GM19372 (cell line): ENCODE measurements around the gene CST3.
"Not testable (repeated sequence)": the region's sequence is repeated elsewhere in the genome, so short reads cannot be mapped to it uniquely, and the experiment has no call there.

Source experiments
- ATAC-seq: cut with Tn5 transposase; IDR thresholded peaks from one replicate; pipeline ENCODE4 v1.9.1; 2021; ENCODE audit warnings: mild to moderate bottlenecking, low read depth, moderate library complexity; ENCODE audit not compliant: unreplicated experiment

Gene CST3

GRCh38 chr20:23637282-23638221 is at the start of gene CST3:
Gene CST3 (minus strand): TSS chr20:23637955. CDS start chr20:23637862, 93 bp downstream.
- peak; percentile 67 for ATAC-seq

- no peak for ATAC-seq
Measured at GRCh38 chr20:23686046-23686750, 48.4 kb upstream of the CST3 start.

GRCh38 chr20:23685529-23685896 is 47.8 kb upstream of the CST3 start:
- ATAC-seq: not testable (repeated sequence)

- ATAC-seq: no peak
Measured at GRCh38 chr20:23684261-23684660, 46.5 kb upstream of the CST3 start.

- no peak for ATAC-seq
Measured at GRCh38 chr20:23683807-23684206, 46.1 kb upstream of the CST3 start.

- ATAC-seq: no peak
Measured at GRCh38 chr20:23683281-23683680, 45.5 kb upstream of the CST3 start.

- ATAC-seq: no peak
Measured at GRCh38 chr20:23680146-23680545, 42.4 kb upstream of the CST3 start.

GRCh38 chr20:23679133-23680092 is 41.7 kb upstream of the CST3 start:
- no peak for ATAC-seq

GRCh38 chr20:23673209-23673608 is 35.5 kb upstream of the CST3 start:
- ATAC-seq: no peak

GRCh38 chr20:23672158-23672557 is 34.4 kb upstream of the CST3 start:
- no peak for ATAC-seq

- ATAC-seq: no peak
Measured at GRCh38 chr20:23671479-23671878, 33.7 kb upstream of the CST3 start.

GRCh38 chr20:23670361-23670760 is 32.6 kb upstream of the CST3 start:
- no peak for ATAC-seq

GRCh38 chr20:23669866-23670265 is 32.1 kb upstream of the CST3 start:
- no peak for ATAC-seq

- ATAC-seq: no peak
Measured at GRCh38 chr20:23669327-23669726, 31.6 kb upstream of the CST3 start.

GRCh38 chr20:23668477-23668951 is 30.8 kb upstream of the CST3 start:
- ATAC-seq: peak; percentile 81

- no peak for ATAC-seq
Measured at GRCh38 chr20:23667666-23668065, 29.9 kb upstream of the CST3 start.

- no peak for ATAC-seq
Measured at GRCh38 chr20:23666698-23667097, 28.9 kb upstream of the CST3 start.

- no peak for ATAC-seq
Measured at GRCh38 chr20:23666189-23666588, 28.4 kb upstream of the CST3 start.

- no peak for ATAC-seq
Measured at GRCh38 chr20:23664954-23665353, 27.2 kb upstream of the CST3 start.

- ATAC-seq: not testable (repeated sequence)
Measured at GRCh38 chr20:23664046-23664445, 26.3 kb upstream of the CST3 start.
